ENCODE data around the gene ESAM. TPM values are rescaled to one million over a fixed set of nuclear protein-coding genes. Genes with fewer than 3 reads are reported as not detected.

ESAM gene
- total RNA-seq, 1 donor from 2014 or later = 0.26 TPM

DNA sequence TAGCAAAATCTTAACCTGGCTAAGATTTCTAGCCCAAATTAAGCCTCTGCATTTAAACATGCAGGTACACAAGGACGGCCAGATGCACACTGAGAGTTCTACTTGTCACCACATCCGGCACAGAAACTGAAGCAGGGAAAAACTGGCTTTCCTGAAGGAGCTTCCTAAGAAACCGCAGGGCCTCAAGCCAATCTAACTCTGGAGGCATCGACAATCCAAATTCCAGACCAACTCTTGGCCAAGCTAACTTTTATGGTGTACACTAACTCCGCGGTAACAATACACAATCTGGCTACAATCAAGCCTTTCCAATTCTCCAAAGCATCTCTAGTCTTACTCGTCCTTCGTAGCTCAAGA lies 36.9 kb upstream of the ESAM start:
- Mint-ChIP-seq H3K4me1 (peaks cover 36% of the 10 kb centered on the region), H3K36me3 (peaks cover 2% of the 10 kb centered on the region), H3K27ac (peak overlapping the region; percentile 83), H3K27me3 (ENCODE audit: insufficient read depth, low read depth) (no peaks in the 10 kb centered on the region), H3K9me3 (no peaks in the 10 kb centered on the region), H3K4me3 (peak overlapping the region; percentile 92)
- peaks cover 28% of the 10 kb centered on the region for H3K4me1 ChIP-seq
- peaks cover 35% of the 10 kb centered on the region for H3F3A ChIP-seq (ENCODE audit: low read depth)
- peak overlapping the region; percentile 76 for H3K4me3 ChIP-seq
- no peaks in the 10 kb centered on the region for H3K9me3 ChIP-seq (ENCODE audit: low read depth)
- peaks cover 75% of the 10 kb centered on the region for H3K79me2 ChIP-seq (ENCODE audit: low read depth)
- no peak for DNase-seq (ENCODE audit: low spot score)
- TF ChIP-seq EZH2phosphoT487 (IDR thresholded peaks at IDR 0.05) = no peak
- TF ChIP-seq CTCF (IDR thresholded peaks at IDR 0.05) = no peak
- TF ChIP-seq EZH2 (IDR thresholded peaks at IDR 0.05) = no peak
- H3K27ac ChIP-seq = peak overlapping the region; percentile 97
- H3K9ac ChIP-seq = peak overlapping the region; percentile 88
- H3K36me3 ChIP-seq = no peaks in the 10 kb centered on the region
- no peaks in the 10 kb centered on the region for H3K27me3 ChIP-seq
- peak overlapping the region; percentile 93 for H2AFZ ChIP-seq (replicated peaks)
- H3K4me2 ChIP-seq = peak overlapping the region; percentile 91
- peaks cover 52% of the 10 kb centered on the region for H4K20me1 ChIP-seq (ENCODE audit: low read depth)

- Histone ChIP-seq H3K79me2 (ENCODE audit: low read depth) (peaks cover 98% of the 10 kb centered on the region), H3K9me3 (ENCODE audit: low read depth) (no peaks in the 10 kb centered on the region), H3K9ac (no peak overlapping the region), H2AFZ (replicated peaks) (no peak overlapping the region), H3K4me1 (peaks cover 35% of the 10 kb centered on the region), H3K27ac (no peak overlapping the region), H3K4me3 (no peak overlapping the region), H3K4me2 (no peak overlapping the region), H3F3A (ENCODE audit: low read depth) (peaks cover 35% of the 10 kb centered on the region), H3K27me3 (no peaks in the 10 kb centered on the region), H3K36me3 (no peaks in the 10 kb centered on the region), H4K20me1 (ENCODE audit: low read depth) (peaks cover 79% of the 10 kb centered on the region)
- Mint-ChIP-seq H3K9me3 (no peaks in the 10 kb centered on the region), H3K4me1 (peaks cover 49% of the 10 kb centered on the region), H3K27ac (no peak overlapping the region), H3K27me3 (ENCODE audit: insufficient read depth, low read depth) (no peaks in the 10 kb centered on the region), H3K36me3 (peaks cover 2% of the 10 kb centered on the region), H3K4me3 (peak overlapping the region; percentile 41)
- no peak for TF ChIP-seq EZH2phosphoT487 (IDR thresholded peaks at IDR 0.05)
- no peak for TF ChIP-seq CTCF (IDR thresholded peaks at IDR 0.05)
- no peak for TF ChIP-seq EZH2 (IDR thresholded peaks at IDR 0.05)
- DNase-seq (ENCODE audit: low spot score) = no peak
Measured at GRCh38 chr11:124796312-124796711, 34.2 kb upstream of the ESAM start.

DNA sequence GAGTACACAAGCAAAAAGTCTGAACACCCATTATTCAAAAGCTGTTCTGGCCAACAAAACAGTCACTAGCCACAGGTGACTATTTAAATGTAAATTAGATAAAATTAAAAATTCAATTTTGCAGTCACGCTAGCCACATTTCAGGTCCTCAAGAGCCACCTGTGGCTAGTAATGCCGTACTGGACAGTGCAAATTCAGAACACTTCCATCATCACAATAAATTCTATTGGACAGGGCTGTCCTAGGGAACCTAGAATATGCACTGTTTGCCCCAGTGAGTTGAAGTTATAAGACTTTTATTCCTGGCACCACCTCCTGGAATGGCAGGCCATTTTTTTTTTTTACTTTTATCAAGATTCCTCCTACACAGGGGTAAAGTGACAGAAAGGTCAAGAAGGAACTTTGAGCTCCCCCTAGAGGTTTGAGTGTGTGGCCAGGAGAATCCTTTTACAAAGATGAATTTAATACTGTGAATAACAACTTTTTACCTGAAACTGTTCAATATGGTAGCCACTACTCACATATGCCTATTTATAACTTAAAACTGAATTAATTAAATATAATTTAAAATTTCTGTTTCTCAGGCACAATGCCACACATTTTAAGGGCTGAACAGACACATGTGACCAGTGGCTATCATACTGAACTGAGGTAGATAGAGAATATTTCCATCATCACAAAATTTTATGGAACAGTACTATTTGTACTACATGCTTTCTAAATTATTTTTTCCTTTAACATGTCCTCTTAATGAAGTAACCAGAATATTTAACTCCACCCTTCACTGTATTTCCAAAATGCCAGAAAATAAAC lies 31.6 kb upstream of the ESAM start:
- H3K36me3 Mint-ChIP-seq = peaks cover 3% of the 10 kb centered on the region
- H3K9me3 Mint-ChIP-seq = no peaks in the 10 kb centered on the region
- H3K79me2 ChIP-seq (ENCODE audit: low read depth) = peaks cover 100% of the 10 kb centered on the region
- H4K20me1 ChIP-seq (ENCODE audit: low read depth) = peaks cover 100% of the 10 kb centered on the region
- H3K4me1 ChIP-seq = peaks cover 33% of the 10 kb centered on the region
- peaks cover 39% of the 10 kb centered on the region for H3K4me1 Mint-ChIP-seq
- H2AFZ ChIP-seq (replicated peaks) = no peak overlapping the region
- no peaks in the 10 kb centered on the region for H3K27me3 Mint-ChIP-seq (ENCODE audit: insufficient read depth, low read depth)
- DNase-seq (ENCODE audit: low spot score) = peak; percentile 74
- no peak overlapping the region for H3K9ac ChIP-seq
- no peak overlapping the region for H3K4me3 Mint-ChIP-seq
- H3K4me3 ChIP-seq = no peak overlapping the region
- H3K9me3 ChIP-seq (ENCODE audit: low read depth) = no peaks in the 10 kb centered on the region
- TF ChIP-seq EZH2phosphoT487 (IDR thresholded peaks at IDR 0.05) = no peak
- no peak for TF ChIP-seq EZH2 (IDR thresholded peaks at IDR 0.05)
- peak; percentile 78 for TF ChIP-seq CTCF (IDR thresholded peaks at IDR 0.05)
- no peak overlapping the region for H3K4me2 ChIP-seq
- H3K36me3 ChIP-seq = no peaks in the 10 kb centered on the region
- H3K27me3 ChIP-seq = no peaks in the 10 kb centered on the region
- H3K27ac Mint-ChIP-seq = no peak overlapping the region
- no peak overlapping the region for H3K27ac ChIP-seq
- peaks cover 10% of the 10 kb centered on the region for H3F3A ChIP-seq (ENCODE audit: low read depth)

All from neural progenitor cell (in vitro differentiated cells).